Esophagus muscularis mucosa (tissue), 4 donors: ENCODE results near the gene AATF. TPM values are rescaled to one million over a fixed set of nuclear protein-coding genes. Genes with fewer than 3 reads are reported as not detected.

Experiments used
- DNase-seq: peaks from one replicate; pipeline ENCODE4 v3.0.0-alpha.2; 2017; ENCODE audit errors: extremely low spot score
- H3K27ac ChIP-seq, 4 donors: fragments of 200-600 bp; sonication (generic); replicated peaks in 1 of 4; 1 replicate in 3 of 4; 2 replicates in 1 of 4; pipeline ENCODE4 v1.5.1; 2016 to 2019; ENCODE audit warnings: mild to moderate bottlenecking in 1 of 4
- H3K27me3 ChIP-seq, 4 donors: fragments of 200-600 bp; sonication (generic); one replicate each; pipeline versions ENCODE4 v1.5.1 to v1.6.0; 2016 to 2019
- H3K36me3 ChIP-seq, 4 donors: fragments of 200-600 bp; sonication (generic); one replicate each; pipeline ENCODE4 v1.5.1; 2016 to 2019
- H3K4me1 ChIP-seq, 4 donors: fragments of 200-600 bp; sonication (generic); one replicate each; pipeline ENCODE4 v1.5.1; 2016 to 2019
- H3K4me3 ChIP-seq, 4 donors: fragments of 200-600 bp; sonication (generic); 1 replicate in 2 of 4; 2 replicates in 2 of 4; pipeline ENCODE4 v1.5.1; 2016 to 2019; ENCODE audit warnings: mild to moderate bottlenecking in 4 of 4, moderate library complexity in 1 of 4
- H3K9me3 ChIP-seq, 4 donors: fragments of 200-600 bp; sonication (generic); 1 replicate in 3 of 4; 2 replicates in 1 of 4; pipeline ENCODE4 v1.5.1; 2016 to 2019
- EP300 ChIP-seq: sonication (generic); formaldehyde crosslinking; IDR thresholded peaks from one replicate; pipeline ENCODE4 v1.6.1; 2017; ENCODE audit warnings: antibody characterized with exemption
- POLR2A ChIP-seq: fragments of 450-650 bp; IDR thresholded peaks from one replicate; pipeline ENCODE4 v1.6.1; 2017; ENCODE audit warnings: antibody characterized with exemption, moderate library complexity, mild to moderate bottlenecking, low read depth
- POLR2AphosphoS5 ChIP-seq, 2 donors: sonication (generic); formaldehyde crosslinking; IDR thresholded peaks; one replicate each; pipeline ENCODE4 v1.6.1; 2017; ENCODE audit warnings: antibody characterized with exemption in 2 of 2
- WGBS: methylation state at CpG from one replicate; pipeline ENCODE4 v1.1.5; 2018; 5-methylcytosine and 5-hydroxymethylcytosine counted together
- intact Hi-C: fragments of 100-400 bp; cut with DNase I; formaldehyde crosslinking; loops from one replicate; pipeline ENCODE4 v1.15.1; 2023
- total RNA-seq, 4 donors: library from RNA; depleted of rRNA; stranded (reverse); fragments of >200 nt; gene quantifications; one replicate each; pipeline versions ENCODE4 v1.1.0 to v1.2.1, GENCODE V29; 2016
- TF ChIP-seq, protein P1 (sequence below), 3 experiments: fragments of 200-600 bp in 2 of 3; fragments of 450-650 bp in 1 of 3; sonication (generic) in 2 of 3; IDR thresholded peaks; one replicate each; pipeline ENCODE4 v1.5.1; 2017 to 2019; ENCODE audit warnings: antibody characterized with exemption in 3 of 3, mild to moderate bottlenecking in 2 of 3, moderate library complexity in 1 of 3

AATF gene
- total RNA-seq, 4 donors from 2014 or later = 37.8 to 55.7 (median 45.3) TPM

DNA sequence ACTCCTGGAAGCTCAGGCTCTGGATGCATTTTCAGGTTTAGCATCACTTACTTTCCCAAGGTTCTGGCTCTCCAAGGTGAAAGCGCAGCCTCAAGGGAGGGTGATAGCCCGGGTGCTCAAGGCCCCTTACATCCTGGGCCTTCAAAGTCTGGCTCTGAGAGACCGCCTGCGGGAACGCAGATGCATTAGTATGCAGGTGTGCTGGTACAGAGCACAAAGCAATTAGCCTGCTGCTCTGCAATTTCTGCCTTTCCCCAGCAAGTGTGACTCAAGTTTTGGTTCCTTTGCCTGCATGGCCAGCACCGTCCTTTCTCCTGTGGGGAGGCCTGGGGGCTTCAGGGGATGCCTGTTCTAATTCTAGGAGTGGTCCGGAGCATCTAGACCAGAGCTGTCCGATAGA lies 116.2 kb downstream of the AATF start:
- no peak for DNase-seq
- intact Hi-C loops = no loop called here
- 86% methylated on average over 8 of the region's 8 CpGs for WGBS
- Histone ChIP-seq H3K27me3 (peaks cover 0 to 52% (median 3%) of the 10 kb centered on the region in 4 donors), H3K4me1 (peaks cover 0 to 9% (median 2%) of the 10 kb centered on the region in 4 donors), H3K27ac (no peak overlapping the region), H3K4me3 (no peak overlapping the region), H3K36me3 (no peaks in the 10 kb centered on the region), H3K9me3 (peaks cover 0 to 5% (median 0%) of the 10 kb centered on the region in 4 donors)
- no peak for TF ChIP-seq POLR2AphosphoS5 (IDR thresholded peaks at IDR 0.05)
- TF ChIP-seq POLR2A = no peak
- TF ChIP-seq EP300 = no peak

DNA sequence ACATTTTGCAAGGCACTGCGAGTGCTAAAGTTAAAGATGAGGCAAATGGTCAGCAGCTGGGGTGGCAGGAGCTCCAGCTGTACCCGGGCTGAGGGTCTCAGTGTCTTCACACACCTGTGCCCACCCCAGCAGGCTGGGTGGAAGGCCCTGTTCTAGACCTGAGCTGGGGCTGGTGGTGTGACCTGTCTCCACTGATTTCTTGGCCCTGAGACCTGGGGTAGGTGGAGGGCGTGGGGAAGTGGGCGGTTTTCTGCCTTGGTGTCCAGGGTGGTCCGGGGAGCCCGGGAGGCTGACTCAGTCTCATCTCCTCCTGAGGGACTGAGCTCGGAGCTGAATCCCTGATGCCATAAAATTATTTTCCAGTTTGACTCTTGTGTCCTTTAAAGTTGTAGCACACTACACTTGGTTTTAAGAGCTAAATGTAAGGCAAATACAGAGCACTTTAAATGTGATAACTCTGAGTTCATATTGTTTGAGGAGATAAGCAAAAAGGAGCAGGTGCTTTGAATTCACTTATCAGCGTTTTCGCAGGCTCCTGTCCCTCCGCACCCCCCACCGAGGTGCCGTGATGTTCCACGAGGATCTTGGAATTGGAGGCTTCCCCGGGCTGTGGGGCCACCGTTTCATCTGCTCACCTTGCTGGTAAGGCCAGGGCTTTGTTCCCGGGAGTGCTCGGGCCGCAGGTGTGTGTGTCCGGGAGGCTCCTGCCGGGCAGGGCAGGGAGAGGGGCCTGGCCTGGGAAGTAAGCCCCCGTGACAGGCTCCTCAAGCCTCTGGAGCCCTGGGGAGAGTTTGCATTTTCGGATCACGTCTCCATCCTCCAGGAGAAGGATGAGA lies 117.0 kb downstream of the AATF start:
- H3K9me3 ChIP-seq = peaks cover 0 to 5% (median 0%) of the 10 kb centered on the region in 4 donors
- no peaks in the 10 kb centered on the region for H3K36me3 ChIP-seq
- H3K4me3 ChIP-seq = no peak overlapping the region
- H3K4me1 ChIP-seq = peaks cover 0 to 1% (median 0%) of the 10 kb centered on the region in 4 donors
- DNase-seq = no peak
- intact Hi-C loops = no loop called here
- TF ChIP-seq, protein P1, sequence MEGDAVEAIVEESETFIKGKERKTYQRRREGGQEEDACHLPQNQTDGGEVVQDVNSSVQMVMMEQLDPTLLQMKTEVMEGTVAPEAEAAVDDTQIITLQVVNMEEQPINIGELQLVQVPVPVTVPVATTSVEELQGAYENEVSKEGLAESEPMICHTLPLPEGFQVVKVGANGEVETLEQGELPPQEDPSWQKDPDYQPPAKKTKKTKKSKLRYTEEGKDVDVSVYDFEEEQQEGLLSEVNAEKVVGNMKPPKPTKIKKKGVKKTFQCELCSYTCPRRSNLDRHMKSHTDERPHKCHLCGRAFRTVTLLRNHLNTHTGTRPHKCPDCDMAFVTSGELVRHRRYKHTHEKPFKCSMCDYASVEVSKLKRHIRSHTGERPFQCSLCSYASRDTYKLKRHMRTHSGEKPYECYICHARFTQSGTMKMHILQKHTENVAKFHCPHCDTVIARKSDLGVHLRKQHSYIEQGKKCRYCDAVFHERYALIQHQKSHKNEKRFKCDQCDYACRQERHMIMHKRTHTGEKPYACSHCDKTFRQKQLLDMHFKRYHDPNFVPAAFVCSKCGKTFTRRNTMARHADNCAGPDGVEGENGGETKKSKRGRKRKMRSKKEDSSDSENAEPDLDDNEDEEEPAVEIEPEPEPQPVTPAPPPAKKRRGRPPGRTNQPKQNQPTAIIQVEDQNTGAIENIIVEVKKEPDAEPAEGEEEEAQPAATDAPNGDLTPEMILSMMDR (IDR thresholded peaks at IDR 0.05) = no peak
- no peak for TF ChIP-seq POLR2AphosphoS5 (IDR thresholded peaks at IDR 0.05)
- no peak for TF ChIP-seq EP300
- TF ChIP-seq POLR2A = no peak
- H3K27me3 ChIP-seq = peaks cover 0 to 52% (median 3%) of the 10 kb centered on the region in 4 donors
- WGBS = 72% methylated on average over 15 of the region's 23 CpGs
- no peak overlapping the region for H3K27ac ChIP-seq

DNA sequence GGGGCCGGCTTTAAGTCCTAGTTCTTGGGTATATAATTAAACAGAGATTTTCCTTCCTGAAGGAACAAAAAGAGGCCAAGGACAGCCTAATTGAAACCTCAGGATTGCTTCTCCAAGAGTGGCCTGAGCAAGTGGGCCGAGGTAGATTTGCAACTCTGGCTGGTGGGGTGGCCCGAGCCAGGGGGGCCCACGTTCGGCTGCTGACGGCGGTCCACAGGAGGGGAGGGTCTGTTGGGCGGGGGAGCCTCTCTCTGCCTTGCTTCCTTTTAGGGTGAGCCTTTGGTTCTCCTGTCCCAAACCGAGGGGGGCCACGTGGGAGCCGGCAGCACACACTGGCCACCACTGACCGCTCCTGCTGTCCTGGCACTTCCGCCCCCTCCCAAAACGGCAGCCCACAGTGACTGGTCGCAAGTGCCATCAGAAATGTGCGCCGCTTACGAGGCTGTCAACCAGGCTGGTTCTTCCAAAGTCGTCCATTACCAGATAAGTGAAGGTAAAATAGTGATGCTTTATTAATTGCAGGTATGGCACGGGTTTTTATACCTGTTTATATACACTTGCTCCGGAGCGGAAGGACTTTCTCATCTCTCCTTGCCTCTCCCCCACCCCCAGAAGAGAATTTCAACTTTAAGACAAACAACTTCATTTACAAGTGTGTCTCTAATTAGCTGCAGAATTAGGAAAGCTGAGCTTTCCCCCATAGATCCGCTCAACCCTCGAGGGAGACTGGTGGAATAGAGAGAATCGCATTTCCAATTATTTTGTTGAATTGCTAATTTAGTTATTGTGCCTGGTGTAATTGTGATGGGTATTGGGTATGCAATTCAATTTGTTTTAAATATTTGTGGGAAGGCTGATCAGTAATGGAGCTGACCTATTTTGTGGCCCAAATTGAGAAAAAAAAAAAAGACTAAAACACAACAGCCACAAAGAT lies 117.8 kb downstream of the AATF start:
- Histone ChIP-seq H3K4me1 (no peaks in the 10 kb centered on the region), H3K9me3 (peaks cover 0 to 5% (median 0%) of the 10 kb centered on the region in 4 donors), H3K4me3 (no peak overlapping the region), H3K27ac (no peak overlapping the region), H3K27me3 (peaks cover 0 to 52% (median 3%) of the 10 kb centered on the region in 4 donors), H3K36me3 (no peaks in the 10 kb centered on the region)
- intact Hi-C loops = no loop called here
- DNase-seq = no peak
- WGBS = 69% methylated on average over 15 of the region's 25 CpGs
- TF ChIP-seq POLR2A (no peak), EP300 (no peak), POLR2AphosphoS5 (IDR thresholded peaks at IDR 0.05) (no peak)
- TF ChIP-seq, protein P1 (IDR thresholded peaks at IDR 0.05) = no peak

DNA sequence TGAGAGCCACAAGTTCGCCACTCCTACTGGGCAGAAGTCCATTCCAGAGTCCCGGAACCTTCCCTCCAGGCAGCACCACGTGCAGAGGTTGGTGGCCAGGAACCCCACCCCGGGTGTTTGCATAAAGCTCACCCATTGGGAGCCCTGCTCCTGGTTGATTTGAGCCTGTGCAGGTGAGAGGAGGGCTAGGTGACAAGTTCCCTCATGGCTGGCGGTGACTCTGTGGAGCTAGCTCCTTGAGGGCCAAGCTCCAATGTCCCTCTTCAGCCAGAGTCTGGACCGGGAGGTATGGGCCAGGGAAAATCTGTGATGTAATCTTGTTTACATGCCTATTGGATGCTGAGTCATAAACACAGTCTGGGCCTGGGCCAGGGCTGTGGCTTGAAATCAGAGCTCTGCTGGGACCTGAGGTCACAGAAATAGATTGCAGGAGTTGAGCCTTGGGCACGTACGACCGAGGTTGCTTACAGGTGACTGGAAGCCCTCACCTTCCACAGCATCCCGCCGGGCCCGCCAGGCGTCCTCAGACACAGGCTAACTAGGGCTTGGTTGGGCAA lies 118.9 kb downstream of the AATF start:
- TF ChIP-seq POLR2A (no peak), POLR2AphosphoS5 (IDR thresholded peaks at IDR 0.05) (no peak), EP300 (no peak)
- TF ChIP-seq, protein P1 (IDR thresholded peaks at IDR 0.05) = no peak
- intact Hi-C loops = no loop called here
- 73% methylated on average over 12 of the region's 13 CpGs for WGBS
- Histone ChIP-seq H3K9me3 (peaks cover 0 to 5% (median 0%) of the 10 kb centered on the region in 4 donors), H3K4me3 (no peak overlapping the region), H3K4me1 (no peaks in the 10 kb centered on the region), H3K27me3 (peaks cover 0 to 58% (median 3%) of the 10 kb centered on the region in 4 donors), H3K27ac (no peak overlapping the region), H3K36me3 (no peaks in the 10 kb centered on the region)
- no peak for DNase-seq
